Activated CD8-positive, alpha-beta T cell treated with anti-CD3 and anti-CD28 coated beads, Interleukin-2, amount 10 ng/mL, durations not matched to agents 7 days and 5 days (primary cell): ENCODE results near the gene ZNF43. TPM values are rescaled to one million over a fixed set of nuclear protein-coding genes. Genes with fewer than 3 reads are reported as not detected.
A peak's percentile ranks its signal among the peaks of the same experiment; 100 is the strongest.
"Not testable (repeated sequence)": the region's sequence is repeated elsewhere in the genome, so short reads cannot be mapped to it uniquely, and the experiment has no call there.

ENCODE experiments used
- ATAC-seq: fragments of 150-1000 bp; cut with Tn5 transposase; one replicate; pipeline ENCODE4 v1.10.0; 2021; ENCODE audit warnings: moderate library complexity
- CTCF ChIA-PET: fragments of 350-600 bp; sonication (Branson Sonifier 250); formaldehyde crosslinking; loops from one replicate; lab custom pipeline; 2021; ENCODE audit warnings: antibody characterized with exemption; lab: Charles Lee
- POLR2A ChIA-PET: fragments of 350-600 bp; sonication (Branson Sonifier 250); formaldehyde crosslinking; loops from one replicate; lab custom pipeline; 2021; ENCODE audit warnings: antibody characterized with exemption; lab: Charles Lee
- DNase-seq: peaks from one replicate; pipeline ENCODE4 v3.0.0-alpha.2; 2020
- H3K27ac Mint-ChIP-seq: one replicate; pipeline ENCODE4 v1.8.0; 2021; ENCODE audit warnings: mild to moderate bottlenecking, mixed read lengths
- H3K27me3 Mint-ChIP-seq: one replicate; pipeline ENCODE4 v1.8.0; 2021; ENCODE audit warnings: low read depth, mixed read lengths
- H3K36me3 Mint-ChIP-seq: one replicate; pipeline ENCODE4 v1.8.0; 2021; ENCODE audit warnings: low read depth, mixed read lengths
- H3K4me1 Mint-ChIP-seq: one replicate; pipeline ENCODE4 v1.8.0; 2021; ENCODE audit warnings: low read depth, mixed read lengths
- H3K4me3 Mint-ChIP-seq: one replicate; pipeline ENCODE4 v1.8.0; 2021; ENCODE audit warnings: mild to moderate bottlenecking, mixed read lengths
- H3K9me3 Mint-ChIP-seq: one replicate; pipeline ENCODE4 v1.8.0; 2022; ENCODE audit warnings: mixed read lengths; ENCODE audit not compliant: insufficient read depth
- total RNA-seq, 2 experiments: library from RNA; stranded (reverse); gene quantifications; one replicate each; pipeline ENCODE4 v1.2.3, GENCODE V29; 2021

Gene ZNF43
- total RNA-seq, 2 experiments from 2014 or later = 31.3 to 34.3 TPM

DNA sequence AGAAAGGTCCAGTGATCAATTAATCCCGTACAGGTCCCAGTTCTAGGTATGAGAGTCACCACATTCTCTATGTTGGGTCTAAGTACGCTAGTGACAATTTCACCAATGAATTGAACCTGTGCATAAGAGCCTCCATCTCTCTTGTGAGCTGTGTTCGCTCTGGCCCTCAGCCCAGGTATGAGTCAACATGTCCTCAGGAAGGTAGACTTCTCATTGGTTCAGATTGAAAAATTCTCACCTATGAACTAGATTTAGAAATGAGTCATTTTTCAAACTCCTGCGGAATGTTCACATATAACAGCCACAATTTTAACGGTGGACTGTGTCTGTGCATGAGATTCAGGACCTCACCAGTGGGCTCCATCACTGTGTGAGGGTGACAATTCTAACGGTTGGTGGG is 12.7 kb upstream of the ZNF43 start:
- ChIA-PET CTCF (no interaction called here), POLR2A (interaction anchor here (3.1 kb wide), 1 partner anchor 13 kb away, joined by 12 read pairs; the partner anchor contains the start of gene ZNF43)
- no peaks in the 10 kb centered on the region for H3K27me3 Mint-ChIP-seq
- H3K4me1 Mint-ChIP-seq = peaks cover 34% of the 10 kb centered on the region
- H3K36me3 Mint-ChIP-seq = peaks cover 75% of the 10 kb centered on the region
- H3K27ac Mint-ChIP-seq = no peak overlapping the region
- H3K4me3 Mint-ChIP-seq = no peak overlapping the region
- ATAC-seq = no peak
- no peak for DNase-seq
- peaks cover 11% of the 10 kb centered on the region for H3K9me3 Mint-ChIP-seq

GRCh38 chr19:21843081-21843480 is 7.1 kb upstream of the ZNF43 start:
- Mint-ChIP-seq H3K27ac (no peak overlapping the region), H3K9me3 (no peaks in the 10 kb centered on the region), H3K4me3 (no peak overlapping the region), H3K36me3 (peaks cover 90% of the 10 kb centered on the region), H3K27me3 (no peaks in the 10 kb centered on the region), H3K4me1 (peaks cover 11% of the 10 kb centered on the region)
- DNase-seq = peak; percentile 0
- ATAC-seq = no peak
- CTCF ChIA-PET = no interaction called here
- POLR2A ChIA-PET = no interaction called here

- Mint-ChIP-seq H3K4me1 (peaks cover 12% of the 10 kb centered on the region), H3K9me3 (peaks cover 5% of the 10 kb centered on the region), H3K4me3 (no peak overlapping the region), H3K36me3 (peaks cover 83% of the 10 kb centered on the region), H3K27ac (no peak overlapping the region), H3K27me3 (no peaks in the 10 kb centered on the region)
- ATAC-seq = no peak
- CTCF ChIA-PET = no interaction called here
- POLR2A ChIA-PET = interaction anchor here (1.7 kb wide), 1 partner anchor 10 kb away, joined by 6 read pairs; no protein-coding TSS in a partner anchor
- DNase-seq = peak; percentile 16
Measured at GRCh38 chr19:21841488-21842097, 5.6 kb upstream of the ZNF43 start.

DNA sequence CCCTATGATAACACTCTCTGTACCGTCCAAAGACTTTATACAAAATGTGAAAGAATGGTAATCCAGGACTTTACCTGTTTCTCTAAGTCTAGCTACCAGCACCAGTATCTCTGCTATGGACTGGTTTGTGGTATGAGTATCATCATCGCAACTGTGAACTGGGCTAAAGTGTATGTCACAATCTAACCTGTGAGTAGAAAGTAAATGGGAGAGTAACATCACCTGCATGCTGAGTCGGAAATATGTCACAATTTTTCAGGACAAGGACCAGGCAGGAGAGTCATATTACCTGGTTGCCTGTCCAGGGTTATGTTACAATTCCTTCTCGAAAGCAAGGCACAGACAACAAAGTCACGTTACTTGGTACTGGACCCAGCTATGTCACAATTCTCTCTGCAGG is 5.1 kb upstream of the ZNF43 start:
- ATAC-seq (no peak), DNase-seq (peak; percentile 12)
- ChIA-PET CTCF (no interaction called here), POLR2A (interaction anchor here (1.7 kb wide), 1 partner anchor 10 kb away, joined by 6 read pairs; no protein-coding TSS in a partner anchor)
- Mint-ChIP-seq H3K27ac (no peak overlapping the region), H3K4me1 (peaks cover 13% of the 10 kb centered on the region), H3K36me3 (peaks cover 79% of the 10 kb centered on the region), H3K4me3 (no peak overlapping the region), H3K27me3 (no peaks in the 10 kb centered on the region), H3K9me3 (peaks cover 5% of the 10 kb centered on the region)

- POLR2A ChIA-PET = no interaction called here
- no peak for ATAC-seq
- DNase-seq = peak; percentile 14
- Mint-ChIP-seq H3K27me3 (no peaks in the 10 kb centered on the region), H3K36me3 (peaks cover 77% of the 10 kb centered on the region), H3K27ac (no peak overlapping the region), H3K9me3 (peaks cover 5% of the 10 kb centered on the region), H3K4me3 (no peak overlapping the region), H3K4me1 (peaks cover 20% of the 10 kb centered on the region)
- CTCF ChIA-PET = no interaction called here
Measured at GRCh38 chr19:21839976-21840375, 4.0 kb upstream of the ZNF43 start.

GRCh38 chr19:21838646-21839045 is 2.7 kb upstream of the ZNF43 start:
- ATAC-seq = no peak
- H3K9me3 Mint-ChIP-seq = peaks cover 11% of the 10 kb centered on the region
- POLR2A ChIA-PET = no interaction called here
- DNase-seq = no peak
- H3K27me3 Mint-ChIP-seq = no peaks in the 10 kb centered on the region
- CTCF ChIA-PET = no interaction called here
- H3K4me1 Mint-ChIP-seq = peaks cover 24% of the 10 kb centered on the region
- H3K36me3 Mint-ChIP-seq = peaks cover 77% of the 10 kb centered on the region
- no peak overlapping the region for H3K27ac Mint-ChIP-seq
- no peak overlapping the region for H3K4me3 Mint-ChIP-seq

DNA sequence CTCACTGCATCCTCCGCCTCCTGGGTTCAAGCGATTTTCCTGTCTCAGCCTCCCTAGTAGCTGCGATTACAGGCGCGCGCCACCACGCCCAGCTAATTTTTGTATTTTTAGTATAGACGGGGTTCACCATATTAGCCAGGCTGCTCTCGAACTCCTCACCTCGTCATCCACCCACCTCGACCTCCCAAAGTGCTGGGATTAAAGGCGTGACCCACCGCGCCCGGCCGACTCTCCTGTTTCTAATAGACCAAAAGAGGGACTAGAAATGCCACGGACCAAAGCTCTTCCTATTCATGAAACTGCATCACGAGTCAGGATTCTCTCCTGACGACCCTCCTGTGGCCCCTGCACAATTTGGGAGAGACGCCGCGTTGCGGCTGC is 563 bp downstream of the ZNF43 start:
- peaks cover 33% of the 10 kb centered on the region for H3K4me1 Mint-ChIP-seq

GRCh38 chr19:21833733-21834132 is 2.2 kb downstream of the ZNF43 start:
- POLR2A ChIA-PET = interaction anchor here (4.3 kb wide), 1 partner anchor 18 kb away, joined by 71 read pairs; no protein-coding TSS in a partner anchor
- ATAC-seq (no peak), DNase-seq (no peak)
- H3K9me3 Mint-ChIP-seq = peaks cover 34% of the 10 kb centered on the region
- peaks cover 67% of the 10 kb centered on the region for H3K36me3 Mint-ChIP-seq
- peaks cover 33% of the 10 kb centered on the region for H3K4me1 Mint-ChIP-seq
- no peak overlapping the region for H3K27ac Mint-ChIP-seq
- H3K4me3 Mint-ChIP-seq = peak overlapping the region; percentile 62
- CTCF ChIA-PET = no interaction called here
- H3K27me3 Mint-ChIP-seq = no peaks in the 10 kb centered on the region

More for the DNA sequence above, 563 bp downstream of the ZNF43 start:
- Mint-ChIP-seq H3K9me3 (peaks cover 22% of the 10 kb centered on the region), H3K27me3 (no peaks in the 10 kb centered on the region), H3K4me3 (peak overlapping the region; percentile 98), H3K36me3 (peaks cover 73% of the 10 kb centered on the region), H3K27ac (peak overlapping the region; percentile 99)
- ATAC-seq (no peak), DNase-seq (no peak)
- POLR2A ChIA-PET = interaction anchor here (0.6 to 4.3 kb wide), 22 partner anchors 9 to 1669 kb away, joined by 3 to 71 read pairs (median 6); partner anchors contain the start of genes ZNF100, ZNF429, ZNF486 and ZNF493
- CTCF ChIA-PET = interaction anchor here (0.7 to 2.0 kb wide), 5 partner anchors 8 to 266 kb away, joined by 3 to 13 read pairs (median 4); partner anchors contain the start of gene ZNF100

- ChIA-PET CTCF (no interaction called here), POLR2A (interaction anchor here (2.1 kb wide), 1 partner anchor 11 kb away, joined by 7 read pairs; the partner anchor contains the start of gene ZNF43)
- peaks cover 68% of the 10 kb centered on the region for H3K36me3 Mint-ChIP-seq
- H3K27me3 Mint-ChIP-seq = no peaks in the 10 kb centered on the region
- no peak overlapping the region for H3K27ac Mint-ChIP-seq
- ATAC-seq = no peak
- H3K4me3 Mint-ChIP-seq = no peak overlapping the region
- H3K9me3 Mint-ChIP-seq = peaks cover 25% of the 10 kb centered on the region
- no peaks in the 10 kb centered on the region for H3K4me1 Mint-ChIP-seq
- DNase-seq = no peak
Measured at GRCh38 chr19:21824679-21825078, 11.3 kb downstream of the ZNF43 start.

DNA sequence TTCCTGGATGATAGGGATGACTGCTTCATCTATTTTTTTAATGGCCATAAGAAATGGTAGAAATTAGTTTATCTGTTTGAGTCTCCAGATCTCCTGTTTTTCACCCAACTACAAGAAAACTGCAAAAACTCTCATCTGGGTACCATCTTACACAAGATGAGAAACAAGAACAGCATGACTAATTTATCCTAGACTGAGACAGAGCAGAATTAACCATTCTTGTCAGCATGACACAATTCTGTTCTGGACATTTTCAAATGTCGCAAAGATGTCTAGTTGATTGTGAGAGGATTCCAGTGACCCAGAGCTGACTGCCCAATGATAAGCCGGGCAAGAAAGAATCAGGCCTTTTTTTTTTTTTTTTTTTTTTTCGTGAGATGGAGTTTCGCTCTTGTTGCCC is 12.8 kb downstream of the ZNF43 start:
- POLR2A ChIA-PET = interaction anchor here (2.1 kb wide), 1 partner anchor 12 kb away, joined by 7 read pairs; the partner anchor contains the start of gene ZNF43
- Mint-ChIP-seq H3K4me1 (no peaks in the 10 kb centered on the region), H3K9me3 (peaks cover 28% of the 10 kb centered on the region)

DNA sequence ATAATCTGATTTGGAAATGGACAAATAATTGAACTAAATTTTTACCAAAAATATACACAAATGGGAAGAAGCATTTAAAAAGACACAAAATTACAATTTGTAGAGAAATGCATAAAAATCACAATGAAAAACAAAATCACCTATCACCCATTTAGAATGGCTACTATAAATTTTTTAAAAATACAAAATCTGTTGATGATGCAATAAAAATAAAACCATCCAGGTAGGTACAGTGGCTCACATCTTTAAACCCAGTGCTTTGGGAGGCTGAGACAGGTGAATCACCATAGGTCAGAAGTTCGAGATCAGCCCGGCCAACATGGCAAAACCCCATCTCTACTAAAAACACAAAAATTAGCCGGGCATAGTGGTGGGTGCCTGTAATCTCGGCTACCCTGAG is 23.5 kb downstream of the ZNF43 start:
- no peak overlapping the region for H3K4me3 Mint-ChIP-seq
- H3K4me1 Mint-ChIP-seq = no peaks in the 10 kb centered on the region
- ATAC-seq (no peak), DNase-seq (no peak)
- ChIA-PET CTCF (no interaction called here), POLR2A (no interaction called here)
- H3K36me3 Mint-ChIP-seq = peaks cover 91% of the 10 kb centered on the region
- peaks cover 49% of the 10 kb centered on the region for H3K9me3 Mint-ChIP-seq
- H3K27me3 Mint-ChIP-seq = no peaks in the 10 kb centered on the region
- no peak overlapping the region for H3K27ac Mint-ChIP-seq

More for the DNA sequence above, 12.8 kb downstream of the ZNF43 start:
- H3K4me3 Mint-ChIP-seq = no peak overlapping the region
- H3K27ac Mint-ChIP-seq = no peak overlapping the region
- DNase-seq = no peak
- no peaks in the 10 kb centered on the region for H3K27me3 Mint-ChIP-seq
- H3K36me3 Mint-ChIP-seq = peaks cover 76% of the 10 kb centered on the region
- CTCF ChIA-PET = no interaction called here
- ATAC-seq = no peak

- POLR2A ChIA-PET = interaction anchor here (1.2 kb wide), 1 partner anchor 41 kb away, joined by 3 read pairs; the partner anchor contains the start of gene ZNF100
- peaks cover 51% of the 10 kb centered on the region for H3K9me3 Mint-ChIP-seq
- H3K4me3 Mint-ChIP-seq, H3K27ac Mint-ChIP-seq, ATAC-seq, H3K4me1 Mint-ChIP-seq, CTCF ChIA-PET, H3K27me3 Mint-ChIP-seq, DNase-seq: not testable (repeated sequence)
- peaks cover 67% of the 10 kb centered on the region for H3K36me3 Mint-ChIP-seq
Measured at GRCh38 chr19:21808400-21809000, 27.5 kb downstream of the ZNF43 start.
